ENCODE results near the gene SLC15A4. TPM values are rescaled to one million over a fixed set of nuclear protein-coding genes. Genes with fewer than 3 reads are reported as not detected.

The SLC15A4 gene
- total RNA-seq, 2 donors from 2014 or later, result 33.5 to 51.5 TPM

GRCh38 chr12:128814411-128815261 lies 9.1 kb downstream of the SLC15A4 start:
- 91% methylated on average over 25 of the region's 25 CpGs for WGBS
- intact Hi-C loops (cut with DNase I), result no loop called here
- Histone ChIP-seq H3K27ac (no peak overlapping the region), H3K4me3 (no peak overlapping the region), H3K36me3 (no peaks in the 10 kb centered on the region), H3K27me3 (replicated peaks; ENCODE audit: insufficient read depth) (no peaks in the 10 kb centered on the region), H3K4me1 (replicated peaks) (no peaks in the 10 kb centered on the region), H3K9me3 (no peaks in the 10 kb centered on the region)
- TF ChIP-seq CTCF (IDR thresholded peaks at IDR 0.05) (no peak), POLR2A (IDR thresholded peaks at IDR 0.05) (no peak), POLR2AphosphoS5 (IDR thresholded peaks at IDR 0.05) (no peak)
- DNase-seq (ENCODE audit: low spot score), result no peak

- 80% methylated on average over 10 of the region's 10 CpGs for WGBS
- TF ChIP-seq CTCF (IDR thresholded peaks at IDR 0.05) (no peak), POLR2AphosphoS5 (IDR thresholded peaks at IDR 0.05) (no peak)
- Histone ChIP-seq H3K36me3 (no peaks in the 10 kb centered on the region), H3K4me1 (replicated peaks) (no peaks in the 10 kb centered on the region), H3K27me3 (replicated peaks; ENCODE audit: insufficient read depth) (no peaks in the 10 kb centered on the region), H3K4me3 (no peak overlapping the region), H3K27ac (no peak overlapping the region), H3K9me3 (no peaks in the 10 kb centered on the region)
- no peak for DNase-seq (ENCODE audit: low spot score)
- intact Hi-C loops (cut with DNase I), result no loop called here
Measured at GRCh38 chr12:128813883-128814282, 9.9 kb downstream of the SLC15A4 start.

DNA sequence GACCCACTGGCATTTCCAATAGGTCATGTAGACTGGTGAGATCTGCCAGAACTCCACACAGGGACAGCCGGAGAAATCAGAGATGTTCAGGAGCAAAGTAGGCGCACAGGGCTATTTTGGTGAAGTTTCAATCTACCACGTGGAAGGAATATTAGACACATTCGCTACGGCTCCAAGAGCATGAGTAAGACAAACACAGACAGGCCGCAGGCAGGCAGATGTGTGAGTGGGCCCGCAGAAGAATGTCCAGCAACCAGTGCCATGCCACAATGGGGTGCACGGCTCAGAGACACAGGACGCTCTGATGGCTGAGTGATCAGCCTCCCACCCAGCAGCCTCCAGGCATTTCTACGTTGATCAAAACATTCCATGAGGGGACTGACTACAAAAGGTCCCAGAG lies 10.4 kb downstream of the SLC15A4 start:
- H3K9me3 ChIP-seq, result no peaks in the 10 kb centered on the region
- no peaks in the 10 kb centered on the region for H3K36me3 ChIP-seq
- H3K4me1 ChIP-seq (replicated peaks), result no peaks in the 10 kb centered on the region
- DNase-seq (ENCODE audit: low spot score), result no peak
- no peak overlapping the region for H3K27ac ChIP-seq
- no peaks in the 10 kb centered on the region for H3K27me3 ChIP-seq (replicated peaks; ENCODE audit: insufficient read depth)
- H3K4me3 ChIP-seq, result no peak overlapping the region
- intact Hi-C loops (cut with DNase I), result no loop called here
- TF ChIP-seq POLR2A (IDR thresholded peaks at IDR 0.05) (no peak), POLR2AphosphoS5 (IDR thresholded peaks at IDR 0.05) (no peak), CTCF (IDR thresholded peaks at IDR 0.05) (no peak)
- WGBS, result 88% methylated on average over 10 of the region's 10 CpGs

DNA sequence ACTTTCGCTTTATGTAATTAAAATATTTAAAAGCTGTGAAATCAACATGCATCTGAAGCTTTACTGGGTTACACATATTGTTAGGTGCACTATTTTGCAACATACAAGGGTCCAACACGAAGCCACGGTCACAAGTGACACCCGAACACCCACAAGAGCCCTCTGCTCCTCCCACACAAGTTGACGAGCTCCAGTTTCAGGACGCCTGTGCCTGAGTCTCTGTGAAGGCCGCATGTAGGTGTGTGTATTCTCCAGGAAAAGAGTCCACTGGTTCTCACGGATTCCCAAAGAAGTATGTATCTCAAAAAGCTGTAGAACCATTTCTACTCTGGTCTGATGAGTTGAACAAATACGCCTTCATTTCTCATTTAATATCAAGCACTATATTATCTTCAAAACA lies 12.0 kb downstream of the SLC15A4 start:
- intact Hi-C loops (cut with DNase I), result no loop called here
- Histone ChIP-seq H3K4me1 (replicated peaks) (no peaks in the 10 kb centered on the region), H3K27ac (no peak overlapping the region), H3K36me3 (no peaks in the 10 kb centered on the region), H3K27me3 (replicated peaks; ENCODE audit: insufficient read depth) (no peaks in the 10 kb centered on the region), H3K4me3 (no peak overlapping the region), H3K9me3 (no peaks in the 10 kb centered on the region)
- TF ChIP-seq CTCF (IDR thresholded peaks at IDR 0.05) (no peak), POLR2A (IDR thresholded peaks at IDR 0.05) (no peak)
- WGBS, result 80% methylated on average over 9 of the region's 9 CpGs
- no peak for DNase-seq (ENCODE audit: low spot score)

Measured in prostate gland (tissue), 2 donors.